KMS-11 (cell line): ENCODE measurements around the gene RWDD3.

ENCODE experiments used
- H2AFZ ChIP-seq: fragments of 200-600 bp; sonication (generic); 2 replicates; pipeline ENCODE4 v1.6.1; 2016; ENCODE audit warnings: antibody characterized with exemption, mixed run types, low read depth
- H3K27ac ChIP-seq: fragments of 200-600 bp; sonication (generic); 2 replicates; pipeline ENCODE4 v1.6.1; 2016; ENCODE audit warnings: mild to moderate bottlenecking, mixed run types
- H3K27me3 ChIP-seq: fragments of 200-600 bp; sonication (generic); 2 replicates; pipeline ENCODE4 v1.6.1; 2017; ENCODE audit warnings: mild to moderate bottlenecking, low read depth, mixed run types, moderate library complexity; ENCODE audit not compliant: insufficient read depth
- H3K36me3 ChIP-seq: fragments of 200-600 bp; sonication (generic); 2 replicates; pipeline ENCODE4 v1.6.1; 2017; ENCODE audit warnings: mild to moderate bottlenecking, mixed run types; ENCODE audit not compliant: insufficient read depth
- H3K4me1 ChIP-seq: fragments of 200-600 bp; sonication (generic); 2 replicates; pipeline ENCODE4 v1.6.1; 2016; ENCODE audit warnings: mild to moderate bottlenecking, low read depth, mixed run types; ENCODE audit not compliant: poor library complexity, severe bottlenecking
- H3K4me2 ChIP-seq: fragments of 200-600 bp; sonication (generic); 2 replicates; pipeline ENCODE4 v1.7.0; 2016; ENCODE audit warnings: mild to moderate bottlenecking, mixed run types
- H3K4me3 ChIP-seq: fragments of 200-600 bp; sonication (generic); IDR thresholded peaks from 2 replicates; pipeline ENCODE4 v1.6.1; 2017; ENCODE audit warnings: low read depth, low read length, mixed read lengths; ENCODE audit not compliant: insufficient read depth
- H3K79me2 ChIP-seq: fragments of 200-600 bp; sonication (generic); 2 replicates; pipeline ENCODE4 v1.6.1; 2016; ENCODE audit warnings: low read depth, mixed run types; ENCODE audit not compliant: insufficient read depth
- H3K9ac ChIP-seq: fragments of 200-600 bp; sonication (generic); 2 replicates; pipeline ENCODE4 v1.6.1; 2016; ENCODE audit warnings: mild to moderate bottlenecking, mixed run types
- H4K20me1 ChIP-seq: fragments of 200-600 bp; sonication (generic); 2 replicates; pipeline ENCODE4 v1.6.1; 2016; ENCODE audit warnings: mild to moderate bottlenecking, mixed run types; ENCODE audit not compliant: insufficient read depth
- CTCF ChIP-seq: fragments of 200-600 bp; sonication (generic); conservative IDR thresholded peaks from 2 replicates; pipeline ENCODE4 v1.6.1; 2017; ENCODE audit warnings: low read depth, mild to moderate bottlenecking, antibody characterized with exemption, low read length, moderate library complexity, mixed read lengths

RWDD3 gene

GRCh38 chr1:95206514-95206913 lies 27.5 kb upstream of the RWDD3 start:
- H3K79me2 ChIP-seq, result no peaks in the 10 kb centered on the region
- no peak overlapping the region for H2AFZ ChIP-seq
- H3K27me3 ChIP-seq, result no peaks in the 10 kb centered on the region
- H3K4me3 ChIP-seq, result no peak overlapping the region
- no peak overlapping the region for H3K4me2 ChIP-seq
- no peak overlapping the region for H3K27ac ChIP-seq
- TF ChIP-seq CTCF, result no peak
- no peaks in the 10 kb centered on the region for H4K20me1 ChIP-seq
- no peak overlapping the region for H3K9ac ChIP-seq
- H3K36me3 ChIP-seq, result no peaks in the 10 kb centered on the region
- no peaks in the 10 kb centered on the region for H3K4me1 ChIP-seq

GRCh38 chr1:95207223-95207935 lies 26.6 kb upstream of the RWDD3 start:
- H2AFZ ChIP-seq, result no peak overlapping the region
- H3K4me3 ChIP-seq, result no peak overlapping the region
- no peaks in the 10 kb centered on the region for H3K4me1 ChIP-seq
- no peaks in the 10 kb centered on the region for H3K79me2 ChIP-seq
- H3K36me3 ChIP-seq, result no peaks in the 10 kb centered on the region
- no peaks in the 10 kb centered on the region for H4K20me1 ChIP-seq
- H3K4me2 ChIP-seq, result no peak overlapping the region
- no peak overlapping the region for H3K27ac ChIP-seq
- H3K9ac ChIP-seq, result no peak overlapping the region
- H3K27me3 ChIP-seq, result no peaks in the 10 kb centered on the region
- no peak for TF ChIP-seq CTCF

GRCh38 chr1:95208876-95209275 lies 25.1 kb upstream of the RWDD3 start:
- no peaks in the 10 kb centered on the region for H3K27me3 ChIP-seq
- no peak overlapping the region for H2AFZ ChIP-seq
- no peaks in the 10 kb centered on the region for H3K79me2 ChIP-seq
- TF ChIP-seq CTCF, result no peak
- no peaks in the 10 kb centered on the region for H4K20me1 ChIP-seq
- no peak overlapping the region for H3K9ac ChIP-seq
- no peak overlapping the region for H3K4me3 ChIP-seq
- no peaks in the 10 kb centered on the region for H3K4me1 ChIP-seq
- no peaks in the 10 kb centered on the region for H3K36me3 ChIP-seq
- H3K4me2 ChIP-seq, result no peak overlapping the region
- H3K27ac ChIP-seq, result no peak overlapping the region

DNA sequence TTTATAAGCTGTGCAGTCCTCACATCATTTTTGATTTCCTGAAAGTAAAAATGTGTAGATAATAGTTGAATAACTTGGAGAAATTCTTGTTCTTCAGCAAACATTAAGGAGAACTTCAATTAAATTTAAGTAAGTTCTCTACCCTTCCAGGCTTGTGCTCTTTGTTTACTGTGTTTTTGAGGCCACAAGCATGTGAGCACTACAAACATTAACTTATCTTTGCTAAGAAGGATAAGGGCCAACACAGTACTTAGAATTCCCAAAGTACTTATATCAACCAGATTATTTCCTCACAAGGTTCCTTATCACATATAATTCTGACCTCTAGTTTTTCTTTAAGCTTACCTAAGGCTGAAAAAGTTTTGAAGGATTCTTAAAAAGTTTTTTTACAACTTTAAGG lies 24.7 kb upstream of the RWDD3 start:
- Histone ChIP-seq H3K27me3 (no peaks in the 10 kb centered on the region), H3K79me2 (no peaks in the 10 kb centered on the region), H3K27ac (no peak overlapping the region), H3K4me2 (no peak overlapping the region), H3K9ac (no peak overlapping the region), H2AFZ (no peak overlapping the region), H3K36me3 (no peaks in the 10 kb centered on the region), H4K20me1 (no peaks in the 10 kb centered on the region), H3K4me1 (no peaks in the 10 kb centered on the region), H3K4me3 (no peak overlapping the region)
- TF ChIP-seq CTCF, result no peak
